ENCODE results near the gene PLAGL2. TPM values are rescaled to one million over a fixed set of nuclear protein-coding genes. Genes with fewer than 3 reads are reported as not detected.
"Not testable (repeated sequence)": the region's sequence is repeated elsewhere in the genome, so short reads cannot be mapped to it uniquely, and the experiment has no call there.

Gene PLAGL2
- total RNA-seq, 1 donor from 2014 or later = 3.5 TPM

GRCh38 chr20:32183947-32184635, 23.5 kb downstream of the PLAGL2 start:
- no peak for DNase-seq (ENCODE audit: low read depth)

GRCh38 chr20:32181606-32182005, 25.9 kb downstream of the PLAGL2 start:
- DNase-seq (ENCODE audit: low read depth) = no peak

- DNase-seq (ENCODE audit: low read depth) = no peak
Observed at GRCh38 chr20:32179934-32180333, 27.6 kb downstream of the PLAGL2 start.

GRCh38 chr20:32179515-32179914, 28.0 kb downstream of the PLAGL2 start:
- no peak for DNase-seq (ENCODE audit: low read depth)

GRCh38 chr20:32177696-32178095, 29.8 kb downstream of the PLAGL2 start:
- DNase-seq (ENCODE audit: low read depth) = not testable (repeated sequence)

GRCh38 chr20:32168184-32168910, 39.2 kb downstream of the PLAGL2 start:
- DNase-seq (ENCODE audit: low read depth) = peak; percentile 34

- no peak for DNase-seq (ENCODE audit: low read depth)
Observed at GRCh38 chr20:32167552-32167951, 40.0 kb downstream of the PLAGL2 start.

- no peak for DNase-seq (ENCODE audit: low read depth)
Observed at GRCh38 chr20:32165836-32166545, 41.6 kb downstream of the PLAGL2 start.

GRCh38 chr20:32164984-32165735, 42.4 kb downstream of the PLAGL2 start:
- no peak for DNase-seq (ENCODE audit: low read depth)

GRCh38 chr20:32163951-32164350, 43.6 kb downstream of the PLAGL2 start:
- no peak for DNase-seq (ENCODE audit: low read depth)

- DNase-seq (ENCODE audit: low read depth) = no peak
Observed at GRCh38 chr20:32162351-32162750, 45.2 kb downstream of the PLAGL2 start.

GRCh38 chr20:32160341-32160740, 47.2 kb downstream of the PLAGL2 start:
- DNase-seq (ENCODE audit: low read depth) = no peak

GRCh38 chr20:32159766-32160221, 47.7 kb downstream of the PLAGL2 start:
- DNase-seq (ENCODE audit: low read depth) = no peak

GRCh38 chr20:32158943-32159660, 48.4 kb downstream of the PLAGL2 start:
- no peak for DNase-seq (ENCODE audit: low read depth)

GRCh38 chr20:32158351-32158750, 49.2 kb downstream of the PLAGL2 start:
- DNase-seq (ENCODE audit: low read depth) = no peak

- no peak for DNase-seq (ENCODE audit: low read depth)
Observed at GRCh38 chr20:32157611-32158010, 49.9 kb downstream of the PLAGL2 start.

- DNase-seq (ENCODE audit: low read depth) = peak; percentile 93
Observed at GRCh38 chr20:32155017-32155981, 52.2 kb downstream of the PLAGL2 start.

GRCh38 chr20:32153771-32154170, 53.8 kb downstream of the PLAGL2 start:
- no peak for DNase-seq (ENCODE audit: low read depth)

- DNase-seq (ENCODE audit: low read depth) = no peak
Observed at GRCh38 chr20:32153156-32153665, 54.3 kb downstream of the PLAGL2 start.

All from myocyte (in vitro differentiated cells).